Nucleus accumbens (tissue), 56 donors: ENCODE measurements around the gene PTH1R.

Experiments used
- DNase-seq, 56 donors: peaks; one replicate each; lab custom pipeline; 2025; lab: John Stamatoyannopoulos, UW

The PTH1R gene

DNA sequence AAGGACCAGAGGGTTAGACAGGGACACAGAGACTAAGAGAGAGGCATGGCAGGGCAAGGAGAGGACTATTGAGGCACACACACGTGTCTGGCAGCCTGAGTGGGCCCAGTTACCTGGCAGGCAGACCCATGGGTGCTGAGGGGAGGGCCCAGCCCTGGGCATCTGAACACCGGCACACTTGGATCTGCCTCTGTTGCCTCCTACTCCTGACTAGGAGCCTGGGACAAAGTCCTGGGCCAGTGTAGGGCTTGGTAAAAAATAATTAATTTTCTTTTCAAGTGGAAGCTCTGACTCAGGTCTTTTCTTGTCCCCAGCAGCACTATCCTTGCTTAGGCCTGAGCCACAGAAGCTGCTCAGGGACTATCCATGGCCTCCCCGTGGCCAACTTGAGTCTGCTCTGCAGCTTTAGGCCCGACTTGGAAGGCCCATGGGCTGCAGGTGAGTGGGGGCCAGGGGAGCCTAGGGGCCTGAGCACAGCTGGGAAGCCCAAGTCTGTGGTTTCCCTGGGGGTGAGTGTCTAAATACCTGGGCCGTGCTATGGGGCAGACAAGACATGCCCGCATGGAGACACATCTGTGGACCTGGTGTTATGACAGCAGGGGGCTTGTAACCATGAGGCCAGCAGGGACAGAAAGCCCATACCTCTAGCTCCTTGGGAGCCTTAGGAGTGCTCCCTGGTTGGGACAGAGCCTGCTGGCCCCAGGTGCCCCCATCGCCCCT lies at the start of gene PTH1R:
TSS of gene PTH1R (plus strand) at position 316 of the 720 bp plus-strand sequence. CDS start 5,839 bp downstream, outside the sequence.
- no peak for DNase-seq

DNA sequence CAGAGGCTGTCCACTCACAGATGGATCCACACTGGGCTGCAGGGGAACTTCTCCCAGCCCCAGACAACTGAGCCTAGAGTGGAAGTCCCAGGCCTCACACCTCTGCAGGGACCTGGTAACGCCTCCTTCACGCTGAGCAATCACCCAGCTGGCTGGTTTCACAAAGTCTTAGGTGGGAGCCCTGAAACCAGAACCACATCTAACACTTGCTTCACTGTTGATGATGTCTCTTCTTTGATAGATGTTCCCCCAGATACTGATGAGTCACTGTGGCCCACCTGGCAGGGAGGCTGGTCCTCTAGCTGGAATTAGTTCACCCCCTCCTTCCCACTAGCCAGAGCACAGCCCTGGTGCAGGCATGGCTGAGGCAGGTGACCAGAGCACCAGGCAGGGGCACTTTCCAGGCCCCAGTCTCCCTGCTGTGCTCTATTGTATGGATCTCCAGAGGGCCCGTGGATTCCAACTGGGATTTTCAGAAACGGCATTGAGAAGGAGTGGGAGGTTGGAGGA lies 47.8 kb upstream of the PTH1R start:
- no peak for DNase-seq

DNA sequence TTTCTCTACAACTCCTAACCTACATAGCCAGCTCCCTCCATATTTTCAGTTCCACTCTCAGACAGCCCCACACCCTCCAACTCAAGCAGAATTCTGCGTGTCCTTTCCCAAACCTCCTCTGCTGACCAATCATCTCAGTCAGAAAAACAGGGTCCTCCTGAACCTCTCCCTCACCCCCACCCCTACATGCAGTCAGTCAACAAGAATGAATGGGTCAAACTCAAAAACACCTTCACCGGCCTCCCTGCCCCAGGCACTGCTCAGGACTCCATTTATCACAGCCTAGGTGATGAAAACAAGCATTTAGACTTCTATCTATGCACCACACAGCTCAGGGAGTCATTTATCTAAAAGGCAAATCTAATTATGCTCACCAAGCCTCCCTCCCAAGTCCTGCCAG lies 46.7 kb upstream of the PTH1R start:
- DNase-seq, result no peak

DNA sequence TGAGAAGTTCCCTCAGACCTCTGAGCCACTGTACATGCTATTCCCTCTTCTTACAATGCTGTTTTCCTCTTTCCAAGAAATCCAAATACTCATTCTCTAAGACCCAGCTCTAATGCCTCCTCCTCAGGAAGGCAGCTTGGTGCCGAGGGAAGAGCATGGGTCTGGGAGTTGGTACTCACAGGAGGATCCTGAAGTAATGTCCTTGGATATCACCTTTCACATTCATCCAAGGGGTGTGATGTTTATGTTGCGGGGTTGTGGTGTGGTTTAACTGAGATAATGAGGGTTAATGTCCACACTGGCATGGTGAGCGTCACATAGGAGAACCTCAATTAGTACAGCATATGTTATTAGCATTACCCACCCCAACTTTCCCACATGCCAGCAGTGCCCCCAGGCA lies 46.2 kb upstream of the PTH1R start:
- DNase-seq, result no peak

GRCh38 chr3:46831841-46832240 lies 45.7 kb upstream of the PTH1R start:
- DNase-seq, result no peak

- no peak for DNase-seq
These were observed 43.9 kb upstream of the PTH1R start for GRCh38 chr3:46833346-46834300.

- DNase-seq, result no peak
These were observed 42.5 kb upstream of the PTH1R start for GRCh38 chr3:46835054-46835453.

DNA sequence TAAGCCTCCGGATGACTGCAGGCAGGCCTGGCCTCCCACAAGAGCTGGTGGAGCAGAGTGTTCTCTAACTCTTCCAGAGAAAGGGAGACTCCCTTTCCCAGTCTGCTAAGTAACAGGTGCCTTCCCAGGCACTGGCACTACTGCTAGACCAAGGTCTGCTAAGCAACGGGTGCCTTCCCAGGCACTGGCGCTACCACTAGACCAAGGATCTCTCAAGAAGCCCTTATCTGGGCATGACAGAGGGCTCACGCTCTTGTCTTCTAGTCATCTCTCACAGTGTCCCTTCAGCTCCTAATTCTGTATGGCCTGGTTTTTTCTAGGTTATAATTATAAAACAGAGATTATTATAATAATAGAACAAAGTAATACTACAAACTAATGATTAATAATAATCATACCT lies 42.0 kb upstream of the PTH1R start:
- DNase-seq, result no peak

DNA sequence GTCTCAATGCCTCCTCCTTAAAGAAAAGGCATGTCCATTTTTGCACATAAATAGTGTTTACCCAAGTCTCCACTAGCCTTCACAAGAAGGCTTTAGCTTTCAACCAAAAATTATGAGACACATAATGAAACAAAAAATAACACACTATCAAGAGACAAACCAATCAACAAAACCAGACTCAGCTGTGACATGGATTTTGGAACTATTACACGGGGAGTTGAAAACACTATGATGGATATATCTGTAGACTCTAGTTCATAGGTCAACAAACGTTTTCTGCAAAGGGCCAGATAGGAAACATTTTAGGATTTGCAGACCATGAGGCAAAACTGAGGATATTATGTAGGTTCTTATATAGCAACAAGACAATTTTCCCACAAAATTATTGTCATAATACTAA lies 39.2 kb upstream of the PTH1R start:
- DNase-seq, result no peak

DNA sequence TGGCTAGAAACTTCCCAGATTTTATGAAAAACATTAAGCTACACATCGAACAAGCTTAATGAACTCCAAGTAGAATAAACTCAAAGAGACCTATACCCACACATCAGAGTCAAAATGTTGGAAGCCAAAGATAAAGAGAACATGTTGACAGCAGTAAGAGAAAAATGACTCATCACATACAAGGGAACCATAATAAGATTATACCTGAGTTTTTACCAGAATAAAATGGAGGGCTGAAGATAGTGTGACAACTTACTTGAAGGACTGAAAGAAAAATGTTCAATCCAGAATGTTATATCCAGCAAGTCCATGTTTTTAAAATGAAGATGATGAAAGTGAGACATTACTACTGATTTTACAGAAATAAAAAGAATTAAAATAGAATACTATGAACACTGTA lies 37.0 kb upstream of the PTH1R start:
- no peak for DNase-seq

DNA sequence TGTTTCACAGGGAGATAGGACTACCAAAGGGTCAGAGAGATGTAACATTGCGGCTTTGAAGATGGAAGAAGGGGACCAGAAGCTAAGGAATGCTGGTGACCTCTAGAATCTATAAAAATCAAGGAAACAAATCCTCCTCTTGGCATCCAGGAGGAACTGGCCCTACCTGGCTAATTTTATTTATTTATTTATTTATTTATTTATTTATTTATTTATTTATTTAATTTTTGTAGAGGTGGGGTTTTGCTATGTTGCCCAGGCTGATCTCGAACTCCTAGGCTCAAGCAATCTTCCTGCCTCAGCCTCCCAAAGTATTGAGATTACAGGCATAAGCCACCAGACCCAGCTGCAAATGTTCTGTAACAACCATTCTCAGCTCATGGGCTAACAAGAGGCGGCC lies 34.0 kb upstream of the PTH1R start:
- no peak for DNase-seq

- no peak for DNase-seq
These were observed 33.1 kb upstream of the PTH1R start for GRCh38 chr3:46844397-46844796.

- no peak for DNase-seq
These were observed 32.6 kb upstream of the PTH1R start for GRCh38 chr3:46844881-46845312.

GRCh38 chr3:46845397-46845859 lies 32.1 kb upstream of the PTH1R start:
- peak in 15 of 56 donors; percentile 48 to 82 (median 66) for DNase-seq

DNA sequence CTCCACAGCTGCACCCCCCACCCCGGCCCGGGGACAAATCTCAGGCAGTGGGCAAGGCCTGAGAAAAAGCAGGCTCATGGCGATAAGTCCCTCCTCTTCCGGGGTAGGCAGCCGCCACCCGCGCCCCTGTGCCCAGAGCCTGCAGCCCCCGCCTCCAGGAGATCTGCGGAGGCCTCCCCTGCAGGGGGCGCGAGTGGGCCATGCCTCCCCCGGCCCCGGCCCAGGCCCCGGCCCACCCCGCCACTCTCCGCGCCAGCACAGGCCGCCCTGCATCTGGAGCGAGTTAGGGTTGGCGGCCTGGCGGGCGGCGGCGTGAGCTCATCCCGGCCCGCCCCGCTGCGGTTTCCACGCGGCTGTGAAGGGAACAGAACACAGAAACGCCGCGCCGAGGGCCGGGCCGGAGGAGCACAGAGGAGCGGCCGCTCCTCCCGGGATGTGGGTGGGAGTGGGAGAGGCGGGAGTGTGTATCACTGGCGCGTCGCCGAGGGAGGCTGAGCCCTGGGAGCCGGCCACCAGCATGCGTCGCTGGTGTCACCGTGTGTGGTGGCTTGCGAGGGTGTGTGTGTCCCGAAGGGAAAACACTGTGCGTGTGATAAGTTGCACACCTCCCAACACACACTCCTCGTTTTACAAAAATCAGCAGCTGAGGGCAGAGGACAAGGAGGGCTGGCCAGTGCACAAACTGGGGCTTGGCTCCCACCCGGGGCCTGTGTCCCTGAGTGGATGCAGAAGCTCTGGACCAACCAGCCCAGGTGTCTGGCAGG lies 31.5 kb upstream of the PTH1R start:
- peak in 50 of 56 donors; percentile 25 to 91 (median 62) for DNase-seq

DNA sequence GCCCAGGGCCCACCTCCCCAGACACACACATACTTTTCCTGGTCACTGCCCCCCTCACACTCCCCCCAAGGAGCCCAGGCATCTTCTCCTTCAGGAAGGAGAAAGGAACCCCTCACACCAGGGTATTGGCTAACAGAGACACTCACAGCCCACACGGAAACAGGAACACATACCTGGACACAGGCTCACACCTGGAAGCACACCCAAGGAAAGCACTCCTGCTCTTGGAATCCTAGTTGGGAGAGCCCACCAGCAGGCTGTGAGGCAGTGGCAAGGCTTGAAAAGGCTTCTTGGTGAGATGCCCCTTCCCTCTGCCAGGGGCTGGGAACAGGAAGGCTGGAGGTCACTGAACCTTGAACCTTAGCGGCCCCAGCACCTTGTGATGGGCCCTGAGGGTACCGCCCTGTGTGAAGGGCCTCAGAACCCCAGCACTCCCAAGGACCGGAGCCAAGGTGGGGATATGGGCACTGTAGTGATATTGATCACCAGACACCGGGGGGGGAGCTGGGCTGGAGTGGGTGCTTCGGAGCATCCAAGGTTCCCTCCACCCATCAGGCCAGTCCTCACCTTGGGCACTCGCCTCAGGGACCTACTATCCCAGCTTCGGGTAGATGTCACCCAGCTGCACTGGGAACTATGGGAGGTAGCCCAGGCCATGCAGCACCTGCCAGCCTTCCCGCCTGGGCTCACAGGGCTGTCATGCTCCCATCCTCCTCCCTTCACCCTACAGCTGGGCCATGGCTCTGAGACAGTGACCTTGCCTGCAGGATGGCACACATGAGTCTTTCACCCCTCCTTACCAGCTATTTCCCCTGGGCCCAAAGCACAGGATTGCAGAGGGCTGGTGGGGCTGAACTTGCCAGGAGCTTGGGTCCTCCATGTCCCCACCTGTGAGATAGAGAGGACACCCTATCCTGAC lies 30.6 kb upstream of the PTH1R start:
- DNase-seq, result no peak

DNA sequence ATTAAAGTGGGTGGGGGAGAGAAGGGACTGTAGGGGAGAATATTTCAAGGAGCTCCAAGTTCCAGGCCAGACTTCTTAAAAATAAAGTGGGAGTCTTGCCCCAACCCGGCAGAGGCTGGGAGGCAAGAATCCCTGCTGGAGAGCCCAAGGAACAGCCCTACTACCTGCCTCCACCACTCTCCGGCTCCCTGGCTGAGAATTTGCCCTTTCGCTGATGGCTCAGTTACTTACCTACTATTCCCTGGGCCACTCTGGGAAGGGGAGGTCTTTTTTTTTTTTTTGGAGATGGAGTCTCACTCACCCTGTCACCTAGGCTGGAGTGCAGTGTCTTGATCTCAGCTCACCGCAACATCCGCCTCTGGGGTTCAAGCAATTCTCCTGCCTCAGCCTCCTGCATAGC lies 29.8 kb upstream of the PTH1R start:
- DNase-seq, result no peak

- no peak for DNase-seq
These were observed 29.1 kb upstream of the PTH1R start for GRCh38 chr3:46848271-46849044.
